HG03520 (cell line): ENCODE measurements around the gene HCN2.
"Not testable (repeated sequence)": the region's sequence is repeated elsewhere in the genome, so short reads cannot be mapped to it uniquely, and the experiment has no call there.

Experiments used
- ATAC-seq: cut with Tn5 transposase; IDR thresholded peaks from one replicate; pipeline ENCODE4 v1.9.1; 2021; ENCODE audit warnings: mild to moderate bottlenecking, moderate library complexity; ENCODE audit not compliant: unreplicated experiment

The HCN2 gene

GRCh38 chr19:617551-618246 lies 28.0 kb downstream of the HCN2 start:
- ATAC-seq = no peak

GRCh38 chr19:618247-618619 lies 28.6 kb downstream of the HCN2 start:
- no peak for ATAC-seq

- no peak for ATAC-seq
Observed at GRCh38 chr19:618674-619285, 29.1 kb downstream of the HCN2 start.

GRCh38 chr19:619286-620002 lies 29.8 kb downstream of the HCN2 start:
- no peak for ATAC-seq

- no peak for ATAC-seq
Observed at GRCh38 chr19:620166-620862, 30.6 kb downstream of the HCN2 start.

- not testable (repeated sequence) for ATAC-seq
Observed at GRCh38 chr19:621191-621590, 31.5 kb downstream of the HCN2 start.

- no peak for ATAC-seq
Observed at GRCh38 chr19:621819-622218, 32.1 kb downstream of the HCN2 start.

- no peak for ATAC-seq
Observed at GRCh38 chr19:622666-623065, 33.0 kb downstream of the HCN2 start.

GRCh38 chr19:623175-623916 lies 33.7 kb downstream of the HCN2 start:
- no peak for ATAC-seq

- no peak for ATAC-seq
Observed at GRCh38 chr19:623974-624373, 34.3 kb downstream of the HCN2 start.

- no peak for ATAC-seq
Observed at GRCh38 chr19:624433-625109, 34.9 kb downstream of the HCN2 start.

GRCh38 chr19:625257-625656 lies 35.6 kb downstream of the HCN2 start:
- no peak for ATAC-seq

- ATAC-seq = not testable (repeated sequence)
Observed at GRCh38 chr19:626566-626965, 36.9 kb downstream of the HCN2 start.

- ATAC-seq = no peak
Observed at GRCh38 chr19:628168-628567, 38.5 kb downstream of the HCN2 start.

- ATAC-seq = not testable (repeated sequence)
Observed at GRCh38 chr19:629515-629914, 39.8 kb downstream of the HCN2 start.

GRCh38 chr19:629961-630714 lies 40.5 kb downstream of the HCN2 start:
- ATAC-seq = no peak

- ATAC-seq = peak; percentile 14
Observed at GRCh38 chr19:632579-633067, 42.9 kb downstream of the HCN2 start.

- ATAC-seq = peak; percentile 77
Observed at GRCh38 chr19:633068-633785, 43.5 kb downstream of the HCN2 start, which contains the start of gene POLRMT. POLRMT (minus strand) TSS chr19:633537; CDS start chr19:633512, 25 bp downstream.
